GM19238 (cell line): ENCODE data around the gene PLD2.
"Not testable (repeated sequence)": the region's sequence is repeated elsewhere in the genome, so short reads cannot be mapped to it uniquely, and the experiment has no call there.

ENCODE experiments used
- DNase-seq: peaks from one replicate; pipeline ENCODE4 v3.0.0; 2011; ENCODE audit warnings: low spot score; ENCODE audit not compliant: insufficient read length

The PLD2 gene

GRCh38 chr17:4856937-4857314 lies 50.0 kb downstream of the PLD2 start:
- DNase-seq = no peak

- DNase-seq = not testable (repeated sequence)
Observed at GRCh38 chr17:4857347-4857746, 50.4 kb downstream of the PLD2 start.

GRCh38 chr17:4858068-4858881 lies 51.3 kb downstream of the PLD2 start:
- DNase-seq = no peak

DNA sequence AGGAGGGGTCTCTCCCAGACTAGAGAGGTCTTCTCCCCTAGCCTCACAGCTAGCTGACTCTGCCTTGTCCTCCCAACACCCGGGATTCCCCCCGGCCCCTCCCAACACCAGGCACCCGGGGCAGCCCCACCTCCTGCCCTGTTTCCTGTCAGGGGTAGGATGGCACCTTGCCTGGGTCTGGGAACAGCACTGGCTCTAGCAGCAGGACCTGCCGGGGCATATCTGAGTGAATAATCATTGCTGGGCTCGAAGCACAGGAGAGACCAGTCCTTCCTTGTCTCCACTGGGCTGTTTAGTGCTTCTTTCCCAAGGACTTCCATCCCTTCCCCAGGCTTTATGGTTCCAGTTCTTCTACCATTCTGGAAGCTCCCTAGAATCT lies 51.9 kb downstream of the PLD2 start:
- DNase-seq = no peak

GRCh38 chr17:4859816-4860625 lies 53.1 kb downstream of the PLD2 start:
- DNase-seq = no peak

DNA sequence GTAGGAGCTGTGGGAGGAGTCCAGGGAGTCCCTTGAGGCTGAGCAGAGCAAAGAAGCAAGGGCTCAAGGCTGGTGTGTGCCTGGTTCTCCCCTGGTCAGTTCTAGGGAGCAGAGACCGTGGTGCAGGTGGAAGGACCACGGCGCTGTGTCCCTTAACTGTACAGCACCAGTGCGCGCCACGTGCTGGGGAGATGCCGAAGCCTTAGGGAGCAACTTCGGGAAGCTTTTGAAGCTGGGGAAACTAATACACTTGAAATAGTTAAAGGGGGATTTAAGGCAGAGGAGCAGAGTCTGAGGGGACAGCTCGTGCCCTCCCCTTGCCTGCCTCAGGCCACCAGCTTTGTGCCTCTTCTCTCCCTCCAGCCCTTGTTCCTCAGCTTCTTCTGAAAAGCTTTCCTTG lies 53.7 kb downstream of the PLD2 start:
- no peak for DNase-seq

DNA sequence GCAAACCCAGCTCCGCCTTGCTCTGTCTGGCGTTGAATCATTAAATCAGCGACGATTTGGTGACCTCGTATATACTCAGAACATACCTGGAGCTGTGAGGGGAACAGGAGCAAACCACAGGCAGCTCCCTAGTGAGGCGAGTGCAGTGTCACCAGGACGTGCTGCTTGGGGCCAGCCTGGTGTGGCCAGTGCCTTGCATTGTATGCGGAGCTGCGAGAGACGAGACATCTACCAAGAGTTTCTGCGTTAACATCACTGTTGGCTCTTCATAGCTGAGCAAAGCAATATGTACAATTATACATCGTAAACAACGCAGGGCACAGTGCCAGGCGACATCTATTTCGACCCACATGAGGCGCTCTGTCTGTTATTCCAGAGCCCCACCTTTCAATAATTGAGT lies 54.1 kb downstream of the PLD2 start:
- no peak for DNase-seq

DNA sequence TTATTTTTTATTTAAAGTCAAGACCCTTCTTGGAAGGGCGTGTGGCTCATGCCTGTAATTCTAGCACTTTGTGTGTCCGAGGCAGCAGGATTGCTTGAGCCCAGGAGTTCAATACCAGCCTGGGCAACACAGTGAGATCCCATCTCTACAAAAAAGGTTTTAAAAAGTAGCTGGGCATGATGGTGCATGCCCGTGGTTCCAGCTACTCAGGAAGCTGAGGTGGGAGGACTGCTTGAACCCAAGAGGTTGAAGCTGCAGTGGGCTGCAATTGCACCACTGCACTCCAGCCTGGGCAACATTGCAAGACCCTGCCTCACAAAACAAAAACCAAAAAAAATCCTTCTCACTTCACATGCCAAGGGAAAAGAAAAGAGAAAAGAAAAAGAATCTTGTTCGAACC lies 55.8 kb downstream of the PLD2 start:
- DNase-seq = no peak

- DNase-seq = no peak
Observed at GRCh38 chr17:4863321-4863720, 56.4 kb downstream of the PLD2 start.

GRCh38 chr17:4867535-4867934 lies 60.6 kb downstream of the PLD2 start:
- DNase-seq = not testable (repeated sequence)

DNA sequence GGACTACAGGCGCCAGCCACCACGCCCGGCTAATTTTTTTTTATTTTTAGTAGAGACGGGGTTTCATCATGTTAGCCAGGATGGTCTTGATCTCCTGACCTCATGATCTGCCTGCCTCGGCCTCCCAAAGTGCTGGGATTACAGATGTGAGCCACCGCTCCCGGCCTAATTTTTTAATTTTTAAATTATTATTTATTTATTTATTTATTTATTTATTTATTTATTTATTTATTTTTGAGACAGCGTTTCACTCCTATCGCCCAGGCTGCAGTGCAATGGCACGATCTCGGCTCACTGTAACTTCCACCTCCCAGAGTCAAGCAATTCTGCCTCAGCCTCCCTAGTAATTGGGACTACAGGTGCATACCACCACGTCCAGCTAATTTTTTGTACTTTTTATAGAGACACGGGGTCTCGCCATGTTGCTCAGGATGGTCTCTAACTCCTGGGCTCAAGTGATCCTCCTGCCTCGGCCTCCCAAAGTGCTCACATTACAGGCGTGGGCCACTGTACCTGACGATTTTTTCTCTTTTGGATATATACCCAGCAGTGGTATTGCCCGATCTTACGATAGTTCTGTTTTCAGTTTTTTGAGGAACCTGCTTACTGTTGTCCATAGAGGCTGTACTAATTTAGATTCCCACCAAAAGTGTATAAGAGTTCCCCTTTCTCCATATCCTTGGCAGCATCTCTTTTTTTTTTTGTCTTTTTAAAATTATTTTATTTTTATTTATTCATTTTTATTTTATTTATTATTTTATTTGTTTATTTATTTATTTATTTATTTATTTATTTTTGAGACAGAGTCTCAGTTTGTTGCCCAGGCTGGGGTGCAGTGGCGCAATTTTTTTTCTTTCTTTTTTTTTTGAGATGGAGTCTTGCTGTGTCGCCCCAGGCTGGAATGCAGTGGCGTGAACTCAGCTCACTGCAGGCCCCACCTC lies 62.4 kb downstream of the PLD2 start:
- not testable (repeated sequence) for DNase-seq

DNA sequence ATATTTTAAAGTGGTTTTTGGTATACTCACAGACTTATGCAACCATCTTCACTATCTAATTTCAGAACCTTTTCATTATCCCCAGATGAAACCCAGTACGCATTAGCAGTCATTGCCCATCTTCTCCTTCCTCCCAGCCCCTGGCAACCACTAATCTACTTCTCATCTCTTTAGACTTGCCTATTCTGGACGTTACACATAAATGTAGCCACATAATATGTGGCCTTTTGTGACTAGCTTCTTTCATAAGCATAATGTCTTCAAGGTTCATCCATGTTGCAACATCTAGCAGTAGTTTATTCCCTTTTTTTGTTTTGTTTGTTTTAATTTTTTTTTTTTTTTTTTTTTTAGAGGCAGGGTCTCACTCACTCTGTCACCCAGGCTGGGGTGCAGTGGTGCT lies 63.9 kb downstream of the PLD2 start:
- DNase-seq = no peak

- no peak for DNase-seq
Observed at GRCh38 chr17:4872786-4873185, 65.8 kb downstream of the PLD2 start.
